NCI-H2107 treated with DMSO at 0.1 percent for 48 hours (cell line): Measurements from ENCODE around the gene OR4S2.

Experiments
- DNase-seq: peaks from one replicate; lab custom pipeline; 2025; ENCODE audit not compliant: unreplicated experiment; lab: John Stamatoyannopoulos, UW

The OR4S2 gene, protein sequence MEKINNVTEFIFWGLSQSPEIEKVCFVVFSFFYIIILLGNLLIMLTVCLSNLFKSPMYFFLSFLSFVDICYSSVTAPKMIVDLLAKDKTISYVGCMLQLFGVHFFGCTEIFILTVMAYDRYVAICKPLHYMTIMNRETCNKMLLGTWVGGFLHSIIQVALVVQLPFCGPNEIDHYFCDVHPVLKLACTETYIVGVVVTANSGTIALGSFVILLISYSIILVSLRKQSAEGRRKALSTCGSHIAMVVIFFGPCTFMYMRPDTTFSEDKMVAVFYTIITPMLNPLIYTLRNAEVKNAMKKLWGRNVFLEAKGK

GRCh38 chr11:55648027-55648426, at the start of gene OR4S2:
TSS of gene OR4S2 (plus strand) at chr11:55648327. CDS start at chr11:55650904, 2,577 bp downstream.
- DNase-seq = no peak

- no peak for DNase-seq
Measured at GRCh38 chr11:55607545-55607944, 40.6 kb upstream of the OR4S2 start, which contains the start of gene OR4C11. TSS of gene OR4C11 (minus strand) at chr11:55607645. CDS start at chr11:55604373, 3,272 bp downstream.

GRCh38 chr11:55624531-55624930, 23.6 kb upstream of the OR4S2 start:
- no peak for DNase-seq

DNA sequence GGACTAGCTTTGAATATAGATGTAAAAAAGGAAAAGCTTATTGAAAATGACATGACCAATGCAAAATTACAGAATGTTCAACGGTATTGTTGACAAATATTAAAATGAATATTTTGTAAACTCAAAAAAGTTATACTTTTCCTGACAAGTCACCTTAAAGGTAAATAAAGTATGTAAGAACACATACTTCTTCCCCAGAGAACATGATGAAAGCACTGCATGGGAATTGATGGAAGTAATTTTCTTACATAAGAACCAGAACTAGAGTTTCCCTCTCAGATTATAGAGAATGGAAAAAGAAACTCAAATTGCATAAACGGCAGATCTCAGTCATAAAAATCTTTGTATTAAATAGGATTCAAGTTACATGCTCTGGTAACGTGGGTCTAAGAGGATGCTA, 13.3 kb upstream of the OR4S2 start, which contains the start of gene OR4P4:
TSS of gene OR4P4 (plus strand) at position 301 of the 400 bp plus-strand sequence.
- no peak for DNase-seq

DNA sequence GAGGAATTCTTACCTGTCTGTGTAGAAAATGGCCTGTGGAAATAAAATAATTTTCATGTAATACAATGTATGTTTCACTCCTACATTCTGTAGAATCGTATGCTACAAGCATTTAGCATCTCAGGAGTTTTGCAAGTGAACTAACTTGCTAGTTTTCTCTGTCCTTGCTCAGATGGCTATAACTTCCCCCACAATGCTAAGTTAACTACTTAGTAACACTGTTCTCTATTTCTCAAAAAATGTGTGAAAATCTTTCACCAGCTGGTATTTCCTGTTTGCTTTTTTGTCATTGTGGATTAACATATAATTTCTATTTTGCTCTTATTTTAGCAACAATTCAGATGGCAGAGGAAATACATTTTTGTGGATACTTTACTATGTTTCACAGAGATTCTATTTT, 4.4 kb downstream of the OR4S2 start:
- DNase-seq = no peak

DNA sequence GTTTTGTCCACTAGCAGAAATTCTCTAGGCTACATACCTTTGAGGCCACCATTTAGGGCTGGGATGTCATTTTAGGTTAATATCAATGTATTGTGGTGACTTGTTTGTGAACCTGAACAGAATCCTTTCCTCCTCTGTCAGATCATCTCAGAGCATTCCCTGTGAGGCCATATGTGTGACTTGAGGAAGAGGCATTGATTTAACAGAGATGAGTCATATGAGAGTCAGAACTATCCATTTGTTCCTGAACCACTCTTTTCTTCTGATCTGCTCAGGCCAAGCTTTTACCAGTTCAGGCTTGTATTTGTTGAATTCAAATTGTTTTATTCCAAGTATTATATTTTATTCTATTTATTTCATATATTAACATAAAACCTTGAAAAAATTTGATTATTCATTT, 7.0 kb downstream of the OR4S2 start:
- DNase-seq = no peak

DNA sequence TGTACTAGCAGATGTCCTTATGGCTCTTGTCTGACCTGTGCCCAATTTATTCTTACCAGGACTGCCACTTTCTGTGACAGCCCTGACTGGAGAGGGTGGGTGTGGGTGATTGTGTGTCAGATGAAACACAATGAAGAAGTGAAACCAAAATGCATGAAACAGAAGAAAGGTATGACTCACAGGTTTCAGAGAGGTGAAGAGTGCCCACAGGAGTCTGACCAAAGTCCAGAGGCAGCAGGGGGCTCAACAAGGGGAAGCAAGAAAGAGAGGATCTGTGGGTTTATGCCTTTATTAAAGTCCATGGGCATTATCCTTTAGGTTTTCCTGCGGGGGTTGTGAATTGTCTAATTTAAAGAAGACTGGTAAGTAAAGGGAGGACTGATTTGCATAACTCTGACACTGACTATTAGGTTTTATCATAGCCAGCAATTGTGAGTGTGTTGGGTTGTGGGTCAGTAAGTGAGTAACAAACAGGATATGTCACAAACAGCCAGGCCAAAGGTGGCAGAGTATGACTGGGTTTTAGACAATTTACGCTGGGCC, 10.0 kb downstream of the OR4S2 start:
- DNase-seq = no peak

DNA sequence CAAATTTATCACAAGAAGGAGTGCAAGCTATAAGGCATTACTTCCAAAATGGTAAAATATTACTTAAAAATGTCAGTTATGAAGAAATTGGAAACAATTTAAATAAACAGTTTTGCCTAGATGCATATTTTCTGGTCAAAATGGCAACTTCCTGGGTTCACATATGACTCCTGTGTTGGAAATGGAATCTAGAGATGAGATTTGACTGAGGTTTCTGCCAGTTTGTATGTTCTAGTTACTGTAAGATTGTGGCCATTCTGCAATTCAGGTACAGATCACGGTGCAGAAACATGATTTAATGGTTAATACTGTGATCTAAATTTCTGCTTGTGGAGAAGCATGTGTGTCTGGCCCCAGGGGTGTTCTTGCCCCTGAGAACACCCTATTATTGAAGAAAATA, 10.5 kb downstream of the OR4S2 start:
- DNase-seq = no peak

GRCh38 chr11:55661901-55662300, 13.8 kb downstream of the OR4S2 start, which contains the start of gene OR4C6:
TSS of gene OR4C6 (plus strand) at chr11:55662201. CDS start at chr11:55665167, 2,966 bp downstream.
- no peak for DNase-seq

DNA sequence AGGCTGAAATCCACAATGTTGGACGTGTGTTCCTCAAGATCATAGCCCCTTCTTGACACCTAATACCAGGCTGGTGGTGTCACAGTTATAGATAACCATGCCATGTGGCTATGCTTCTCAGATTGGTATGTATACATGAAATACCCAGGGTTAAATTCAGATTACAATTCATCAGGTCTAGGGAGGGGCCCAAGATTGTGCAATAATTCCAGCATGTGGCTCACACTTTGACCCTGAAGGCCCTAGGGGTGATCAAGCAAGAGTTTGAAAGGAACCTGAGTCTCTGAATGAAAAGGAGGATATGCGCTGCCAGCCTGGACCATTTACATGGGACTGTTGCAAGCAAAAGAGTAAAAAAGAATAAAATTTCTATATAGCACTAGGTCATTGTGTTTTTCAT, 21.2 kb downstream of the OR4S2 start:
- no peak for DNase-seq

GRCh38 chr11:55673860-55674259, 25.7 kb downstream of the OR4S2 start:
- no peak for DNase-seq

- no peak for DNase-seq
Measured at GRCh38 chr11:55697817-55698216, 49.7 kb downstream of the OR4S2 start.

DNA sequence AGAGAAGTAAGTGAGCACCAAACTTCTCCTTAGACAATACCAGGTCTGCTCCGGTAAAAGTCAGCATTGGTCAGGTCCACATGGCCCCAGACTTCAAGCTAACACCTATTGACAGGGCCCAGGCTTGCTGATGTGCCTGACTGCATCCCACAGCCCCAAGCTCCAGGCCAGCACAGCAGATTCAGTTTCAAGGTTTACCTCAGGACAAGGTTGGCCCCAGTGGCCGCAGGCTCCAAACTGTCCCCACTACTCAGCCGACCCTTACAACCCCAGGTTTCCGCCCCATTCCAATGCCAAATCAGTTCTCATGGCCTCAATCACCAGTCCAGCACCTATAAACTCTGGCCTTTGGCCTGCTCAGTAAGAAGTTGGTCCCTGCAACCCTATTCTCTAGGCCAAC, 53.3 kb downstream of the OR4S2 start:
- no peak for DNase-seq
